ENCODE results near the gene CTSH. TPM values are rescaled to one million over a fixed set of nuclear protein-coding genes. Genes with fewer than 3 reads are reported as not detected.

The CTSH gene
- polyA plus RNA-seq, 1 donor (not counting 4 experiments of a cell fraction or from before 2014, with no cell fraction given) = 23.0 TPM

DNA sequence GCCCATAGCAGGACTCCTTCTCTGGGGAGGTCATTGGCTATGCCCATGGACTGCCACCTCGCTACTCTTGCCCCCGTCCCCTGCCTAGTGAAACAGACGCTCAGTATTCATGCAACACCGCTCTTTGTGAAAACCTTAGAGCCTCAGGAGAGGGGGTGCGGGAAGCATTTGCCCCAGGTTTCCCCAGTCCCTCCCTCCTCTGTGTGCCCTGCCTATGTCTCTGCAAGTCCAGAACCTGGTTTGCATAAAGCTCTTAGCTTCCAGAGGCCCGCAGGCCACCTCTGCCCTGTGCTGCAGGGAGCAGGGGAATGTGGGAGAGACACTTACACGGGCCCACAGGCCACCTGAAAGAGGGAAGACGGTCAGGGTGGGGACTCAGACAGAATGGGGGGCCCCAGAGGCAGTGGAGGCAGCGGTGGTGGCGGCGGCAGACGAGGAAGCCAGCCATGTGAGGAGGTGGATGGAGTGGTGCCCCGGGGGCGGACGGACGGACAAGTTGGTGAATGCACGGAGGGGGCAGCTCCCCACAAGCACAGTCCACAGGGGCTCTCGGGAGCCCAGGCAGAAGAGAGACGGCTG, 33.8 kb upstream of the CTSH start:
- Histone ChIP-seq H3K27ac (ENCODE audit: control insufficient read depth, insufficient read depth, low read length) (no peak overlapping the region), H3K4me3 (ENCODE audit: control insufficient read depth in 2 of 3, extremely low read depth in 1 of 3, insufficient read depth in 2 of 3, low read depth in 1 of 3, low read length in 3 of 3) (no peak overlapping the region)
- TF ChIP-seq EZH2 (IDR thresholded peaks at IDR 0.05; ENCODE audit: low read length) (no peak), CTCF (optimal IDR thresholded peaks at IDR 0.05 in 1 of 3, IDR thresholded peaks at IDR 0.05 in 1 of 3, conservative IDR thresholded peaks at IDR 0.05 in 1 of 3; ENCODE audit: extremely low read depth in 1 of 3, insufficient read depth in 2 of 3, low read length in 3 of 3) (no peak)

GRCh38 chr15:78977591-78978347, 32.9 kb upstream of the CTSH start:
- H3K9me3 ChIP-seq (ENCODE audit: control insufficient read depth, low read depth, low read length) = no peaks in the 10 kb centered on the region
- no peak for FAIRE-seq
- dilution Hi-C loops (cut with MboI; ENCODE audit: extremely low pct_ligation_motif_present, low sequenced_read_pairs) = no loop called here

More for the DNA sequence above, 33.8 kb upstream of the CTSH start:
- Histone ChIP-seq H4K20me1 (ENCODE audit: control insufficient read depth, extremely low read depth, insufficient read depth, low read length) (no peaks in the 10 kb centered on the region), H3K4me1 (ENCODE audit: control insufficient read depth, extremely low read depth, insufficient read depth, low read length) (peaks cover 5% of the 10 kb centered on the region), H3K27me3 (ENCODE audit: control insufficient read depth, extremely low read depth, insufficient read depth, low read length) (no peaks in the 10 kb centered on the region), H3K36me3 (ENCODE audit: control insufficient read depth in 2 of 2, extremely low read depth in 1 of 2, insufficient read depth in 2 of 2, low read length in 2 of 2) (no peaks in the 10 kb centered on the region), H3K9ac (ENCODE audit: control insufficient read depth, extremely low read depth, insufficient read depth, low read length) (no peak overlapping the region), H3K4me2 (ENCODE audit: control insufficient read depth, extremely low read depth, insufficient read depth, low read depth, low read length) (no peak overlapping the region), H3K79me2 (ENCODE audit: control insufficient read depth, insufficient read depth, low read length) (no peaks in the 10 kb centered on the region), H3K9me3 (ENCODE audit: control insufficient read depth, low read depth, low read length) (no peaks in the 10 kb centered on the region), H2AFZ (ENCODE audit: control insufficient read depth, low read length) (no peak overlapping the region), H3K9me1 (ENCODE audit: control insufficient read depth, extremely low read depth, insufficient read depth, low read length) (no peaks in the 10 kb centered on the region)
- dilution Hi-C loops (cut with MboI; ENCODE audit: extremely low pct_ligation_motif_present, low sequenced_read_pairs) = no loop called here
- no peak for FAIRE-seq
- DNase-seq (ENCODE audit: low read depth, low spot score) = no peak

More at GRCh38 chr15:78977591-78978347, 32.9 kb upstream of the CTSH start:
- H3K4me3 ChIP-seq (ENCODE audit: control insufficient read depth in 2 of 3, extremely low read depth in 1 of 3, insufficient read depth in 2 of 3, low read depth in 1 of 3, low read length in 3 of 3) = no peak overlapping the region
- no peak overlapping the region for H3K27ac ChIP-seq (ENCODE audit: control insufficient read depth, insufficient read depth, low read length)
- H3K4me2 ChIP-seq (ENCODE audit: control insufficient read depth, extremely low read depth, insufficient read depth, low read depth, low read length) = no peak overlapping the region
- H3K9me1 ChIP-seq (ENCODE audit: control insufficient read depth, extremely low read depth, insufficient read depth, low read length) = no peaks in the 10 kb centered on the region
- H3K36me3 ChIP-seq (ENCODE audit: control insufficient read depth in 2 of 2, extremely low read depth in 1 of 2, insufficient read depth in 2 of 2, low read length in 2 of 2) = no peaks in the 10 kb centered on the region
- no peak overlapping the region for H3K9ac ChIP-seq (ENCODE audit: control insufficient read depth, extremely low read depth, insufficient read depth, low read length)
- no peak for DNase-seq (ENCODE audit: low read depth, low spot score)
- peaks cover 5% of the 10 kb centered on the region for H3K4me1 ChIP-seq (ENCODE audit: control insufficient read depth, extremely low read depth, insufficient read depth, low read length)
- no peak overlapping the region for H2AFZ ChIP-seq (ENCODE audit: control insufficient read depth, low read length)
- no peaks in the 10 kb centered on the region for H3K79me2 ChIP-seq (ENCODE audit: control insufficient read depth, insufficient read depth, low read length)
- TF ChIP-seq EZH2 (IDR thresholded peaks at IDR 0.05; ENCODE audit: low read length) (no peak), CTCF (optimal IDR thresholded peaks at IDR 0.05 in 1 of 3, IDR thresholded peaks at IDR 0.05 in 1 of 3, conservative IDR thresholded peaks at IDR 0.05 in 1 of 3; ENCODE audit: extremely low read depth in 1 of 3, insufficient read depth in 2 of 3, low read length in 3 of 3) (no peak)
- no peaks in the 10 kb centered on the region for H3K27me3 ChIP-seq (ENCODE audit: control insufficient read depth, extremely low read depth, insufficient read depth, low read length)
- no peaks in the 10 kb centered on the region for H4K20me1 ChIP-seq (ENCODE audit: control insufficient read depth, extremely low read depth, insufficient read depth, low read length)

Measured in keratinocyte (primary cell).